GM12872 (cell line): ENCODE measurements around the gene PLEKHO2.

Experiments used
- TF ChIP-seq, protein P1 (sequence below): IDR thresholded peaks from 3 replicates; pipeline ENCODE4 v1.5.1; 2011; ENCODE audit warnings: low read depth, mild to moderate bottlenecking, low read length, moderate library complexity; ENCODE audit not compliant: insufficient read depth

The PLEKHO2 gene

DNA sequence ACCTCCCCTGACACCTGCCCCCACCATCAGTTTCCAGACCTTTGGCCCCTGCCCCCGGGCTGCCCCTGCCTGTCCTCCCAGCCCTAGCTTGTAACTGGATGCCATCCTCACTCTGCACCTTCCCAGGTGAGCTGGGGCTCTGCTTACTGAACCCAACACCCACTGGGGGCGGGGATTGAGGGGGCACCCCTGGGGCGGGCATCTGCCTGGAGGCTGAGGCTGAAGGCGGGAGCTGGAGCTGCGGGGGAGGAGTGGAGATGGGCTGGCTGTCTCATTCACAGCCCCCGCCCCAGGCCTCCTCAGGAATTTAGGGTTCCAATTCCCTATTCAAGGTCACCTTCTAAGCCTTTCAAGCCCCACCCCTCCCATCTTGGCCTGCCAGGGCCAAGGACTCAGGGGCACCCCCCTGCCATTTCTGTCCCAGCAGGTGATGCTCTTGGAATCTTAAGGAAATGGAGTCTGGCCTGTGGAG, 33.9 kb upstream of the PLEKHO2 start:
- TF ChIP-seq, protein P1, sequence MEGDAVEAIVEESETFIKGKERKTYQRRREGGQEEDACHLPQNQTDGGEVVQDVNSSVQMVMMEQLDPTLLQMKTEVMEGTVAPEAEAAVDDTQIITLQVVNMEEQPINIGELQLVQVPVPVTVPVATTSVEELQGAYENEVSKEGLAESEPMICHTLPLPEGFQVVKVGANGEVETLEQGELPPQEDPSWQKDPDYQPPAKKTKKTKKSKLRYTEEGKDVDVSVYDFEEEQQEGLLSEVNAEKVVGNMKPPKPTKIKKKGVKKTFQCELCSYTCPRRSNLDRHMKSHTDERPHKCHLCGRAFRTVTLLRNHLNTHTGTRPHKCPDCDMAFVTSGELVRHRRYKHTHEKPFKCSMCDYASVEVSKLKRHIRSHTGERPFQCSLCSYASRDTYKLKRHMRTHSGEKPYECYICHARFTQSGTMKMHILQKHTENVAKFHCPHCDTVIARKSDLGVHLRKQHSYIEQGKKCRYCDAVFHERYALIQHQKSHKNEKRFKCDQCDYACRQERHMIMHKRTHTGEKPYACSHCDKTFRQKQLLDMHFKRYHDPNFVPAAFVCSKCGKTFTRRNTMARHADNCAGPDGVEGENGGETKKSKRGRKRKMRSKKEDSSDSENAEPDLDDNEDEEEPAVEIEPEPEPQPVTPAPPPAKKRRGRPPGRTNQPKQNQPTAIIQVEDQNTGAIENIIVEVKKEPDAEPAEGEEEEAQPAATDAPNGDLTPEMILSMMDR: no peak

DNA sequence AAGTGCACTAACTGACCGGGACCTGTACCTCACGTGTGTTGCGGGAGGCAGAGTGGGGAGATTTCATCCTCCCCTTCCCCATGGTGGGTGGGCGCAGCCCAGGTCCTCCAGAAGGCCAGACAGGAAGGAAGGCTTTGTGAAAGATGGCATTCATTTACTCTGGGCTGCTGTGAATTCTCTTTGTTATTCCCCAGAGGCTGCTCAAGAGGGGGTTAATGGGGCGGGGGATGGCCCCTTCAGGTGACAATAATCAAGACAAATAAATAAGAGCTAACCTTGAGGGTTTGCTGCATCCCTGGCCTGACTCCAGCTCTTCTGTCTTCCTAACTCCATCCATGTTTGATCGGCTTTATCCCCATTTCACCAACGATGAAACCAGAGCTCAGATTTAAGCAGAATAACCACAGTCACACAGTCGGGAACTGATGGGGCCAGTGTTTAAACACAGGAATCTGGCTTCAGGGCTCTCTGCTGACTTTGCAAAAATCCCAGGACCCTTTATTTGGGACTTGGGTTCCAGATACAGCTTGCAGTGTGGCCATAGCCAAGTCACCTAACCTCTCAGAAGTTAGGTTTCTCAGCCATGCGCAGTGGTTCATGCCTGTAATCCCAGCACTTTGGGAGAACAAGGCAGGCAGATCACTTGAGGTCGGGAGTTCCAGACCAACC, 32.8 kb upstream of the PLEKHO2 start:
- TF ChIP-seq, protein P1: no peak

GRCh38 chr15:64809649-64810496, 31.8 kb upstream of the PLEKHO2 start:
- TF ChIP-seq, protein P1: peak; percentile 94

- TF ChIP-seq, protein P1: no peak
Measured at GRCh38 chr15:64810497-64811326, 31.0 kb upstream of the PLEKHO2 start.

- TF ChIP-seq, protein P1: no peak
Measured at GRCh38 chr15:64813075-64813474, 28.6 kb upstream of the PLEKHO2 start.

DNA sequence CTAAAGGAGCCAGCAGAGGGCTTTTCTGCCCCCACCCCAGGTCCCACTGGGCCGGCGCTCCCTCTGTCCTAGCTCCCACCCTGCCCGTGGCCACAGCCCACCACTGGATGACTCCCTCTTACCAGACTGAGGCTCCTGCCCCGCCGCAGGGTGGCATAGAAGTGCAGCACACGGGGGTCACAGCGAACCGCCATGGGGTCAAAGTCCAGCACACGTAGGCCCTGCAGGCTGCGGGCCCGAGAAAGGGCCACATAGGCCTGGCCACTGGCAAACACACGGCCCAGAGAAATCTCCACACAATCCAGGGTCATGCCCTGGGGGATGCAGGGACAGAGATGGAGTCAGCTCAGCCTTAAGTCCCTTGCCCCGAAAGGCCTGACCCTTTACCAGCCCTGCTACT, 25.3 kb upstream of the PLEKHO2 start:
- TF ChIP-seq, protein P1: no peak
